Activated T-helper 1 cell treated with anti-CD3 and anti-CD28 coated beads, Interleukin-2, amount 50 U/mL, for 16 hours (primary cell): ENCODE results near the gene GOLGA8R.
"Not testable (repeated sequence)": the region's sequence is repeated elsewhere in the genome, so short reads cannot be mapped to it uniquely, and the experiment has no call there.

ENCODE experiments used
- DNase-seq, 2 donors: peaks; one replicate each; pipeline ENCODE4 v3.0.0-alpha.2; 2020; ENCODE audit warnings: low read depth in 1 of 2, low spot score in 1 of 2

Gene GOLGA8R

DNA sequence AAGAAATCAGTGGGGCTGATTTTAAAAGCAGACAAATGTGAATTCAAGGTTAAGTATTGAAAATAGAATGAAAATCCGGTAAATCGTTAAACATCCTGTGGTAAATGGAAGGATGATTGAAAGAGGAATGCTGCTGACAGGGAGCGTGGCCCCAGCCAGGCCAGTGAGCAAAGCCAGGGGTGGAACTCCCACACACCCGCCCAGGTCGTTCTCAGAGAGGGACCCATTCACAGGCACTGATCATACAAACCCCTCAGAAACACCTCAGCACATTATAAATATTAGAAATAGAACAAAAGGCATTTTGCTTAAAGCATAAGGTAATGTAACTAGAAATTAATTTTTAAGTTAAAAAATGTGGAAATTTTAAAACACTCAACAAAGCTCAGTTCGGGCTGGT is 59.0 kb downstream of the GOLGA8R start:
- not testable (repeated sequence) for DNase-seq
